ENCODE measurements around the gene GRHL1.

The GRHL1 gene

DNA sequence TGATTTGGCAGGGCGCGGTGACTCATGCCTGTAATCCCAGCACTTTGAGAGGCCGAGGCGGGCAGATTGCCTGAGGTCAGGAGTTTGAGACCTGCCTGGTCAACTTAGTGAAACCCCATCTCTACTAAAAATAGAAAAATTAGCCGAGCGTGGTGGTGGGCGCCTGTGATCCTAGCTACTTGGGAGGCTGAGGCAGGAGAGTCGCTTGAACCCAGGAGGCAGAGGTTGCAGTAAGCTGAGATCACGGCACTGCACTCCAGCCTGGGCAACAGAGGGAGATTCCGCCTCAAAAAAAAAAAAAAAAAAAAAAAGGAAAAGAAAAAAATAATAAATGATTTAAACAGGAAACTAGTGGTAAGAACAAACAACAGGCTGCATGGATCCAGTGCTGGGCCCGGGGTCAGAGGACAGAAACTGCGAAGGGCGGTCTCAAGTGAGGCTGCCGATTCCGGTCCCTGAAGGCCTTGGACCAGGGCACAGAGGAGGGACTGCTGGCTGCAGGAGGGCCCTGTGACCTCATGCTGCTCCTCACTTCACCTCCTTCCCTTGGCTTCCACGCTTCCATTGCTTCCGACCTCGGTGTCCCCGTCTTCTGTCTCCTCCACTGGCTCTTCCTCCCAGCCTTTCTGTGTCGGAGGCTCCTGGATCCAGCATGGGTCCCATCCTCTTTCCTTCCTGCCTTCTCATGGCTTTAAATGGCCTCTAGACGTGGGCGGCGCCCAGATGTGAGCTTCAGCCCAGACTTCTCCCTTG is 2.1 kb upstream of the GRHL1 start:
- no peak for DNase-seq

DNA sequence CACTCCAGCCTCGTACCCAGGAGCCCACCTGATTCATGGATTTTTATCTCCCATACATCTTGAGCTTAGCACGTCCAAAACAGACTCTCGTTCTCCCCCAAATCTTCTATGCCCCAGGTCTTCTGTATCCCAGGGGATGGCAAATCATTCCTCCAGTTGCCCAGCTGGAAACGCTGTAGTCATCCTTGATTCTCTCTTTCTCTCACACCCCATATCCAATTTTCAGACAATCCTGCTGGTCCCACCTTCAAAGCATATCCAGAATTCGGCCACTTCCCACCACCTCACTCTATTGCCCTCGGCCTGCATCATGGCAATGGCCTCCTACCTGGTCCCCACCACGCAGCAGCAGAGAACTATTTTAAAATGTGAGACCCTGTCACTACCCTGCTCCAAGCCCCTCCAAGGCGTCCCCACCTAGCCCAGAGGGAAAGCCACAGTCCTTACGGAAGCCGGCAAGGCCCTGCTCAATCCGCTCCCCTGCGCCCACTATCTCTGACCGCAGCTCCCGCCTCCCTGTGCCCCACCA is 1.4 kb upstream of the GRHL1 start:
- no peak for DNase-seq

DNA sequence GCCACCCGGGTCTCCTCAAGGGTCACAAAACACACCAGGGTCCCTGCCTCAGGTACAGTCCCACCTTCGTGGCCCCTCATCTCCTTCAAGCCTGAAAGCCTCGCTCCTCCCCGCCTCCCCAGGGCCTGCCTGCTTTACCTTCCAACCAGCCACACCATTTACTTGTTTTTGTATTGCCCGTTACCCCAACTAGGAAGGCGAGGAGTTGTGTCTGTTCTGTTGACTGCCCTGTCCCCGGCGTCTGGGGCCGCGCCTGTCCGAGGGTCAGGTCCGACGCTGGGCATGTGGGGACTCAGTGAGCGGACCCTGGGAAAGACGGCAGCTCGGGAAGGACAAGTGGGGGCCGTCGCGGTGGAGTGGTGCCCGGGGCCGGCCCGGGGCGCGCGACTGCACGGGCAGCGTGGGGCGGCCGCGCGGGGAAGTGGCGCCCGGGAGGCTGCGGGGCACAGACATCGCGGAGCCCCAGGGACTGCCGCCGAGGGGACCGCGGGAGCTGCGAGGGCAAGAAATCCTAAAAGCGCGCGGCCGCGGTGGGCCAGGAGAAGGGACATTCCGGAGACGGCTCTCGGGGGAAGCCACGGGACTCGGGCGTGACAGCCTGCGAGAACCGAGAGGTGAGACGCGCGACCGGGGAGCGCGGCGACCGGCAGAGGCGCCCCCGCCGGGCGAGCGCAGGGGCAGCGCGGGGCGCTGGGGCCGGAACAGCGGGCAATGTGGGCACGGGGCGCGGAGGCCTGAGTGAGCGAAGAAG is 797 bp upstream of the GRHL1 start:
- DNase-seq, result peak; percentile 56

DNA sequence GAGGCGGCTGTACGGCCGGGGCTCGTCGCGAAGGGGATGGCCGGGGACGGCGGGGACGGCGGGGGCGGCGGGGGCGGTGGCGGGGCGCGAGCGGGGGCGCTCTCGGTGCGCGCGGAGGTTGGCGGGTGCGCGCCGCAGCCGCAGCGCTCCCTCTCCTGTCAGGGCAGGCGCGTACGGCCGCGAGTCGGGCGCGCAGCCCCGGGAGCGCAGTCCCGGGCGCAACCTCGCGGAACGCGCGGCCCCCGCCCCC is 296 bp upstream of the GRHL1 start:
- DNase-seq, result no peak

DNA sequence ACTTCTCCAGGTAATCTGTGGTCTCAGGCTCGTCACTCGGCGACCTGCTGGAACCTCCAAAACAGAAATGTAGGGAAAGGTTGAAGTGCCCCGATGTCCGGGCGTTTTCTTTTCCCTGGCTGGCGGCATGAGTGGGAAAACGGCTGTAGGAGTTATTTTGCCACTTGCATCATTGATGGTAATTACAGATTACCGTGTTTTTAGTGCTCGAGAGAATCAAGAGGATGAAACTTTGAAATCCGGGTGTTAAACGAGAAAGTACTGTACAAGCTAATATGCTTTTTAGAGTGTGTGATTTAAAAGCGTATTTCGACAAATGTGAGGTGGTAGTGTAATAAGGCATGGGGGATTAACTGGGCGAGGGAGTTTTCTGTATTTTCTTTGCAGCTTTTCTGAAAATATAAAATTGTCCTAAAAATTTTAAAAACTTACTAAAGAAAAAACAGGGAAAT is 819 bp downstream of the GRHL1 start:
- DNase-seq, result no peak

DNA sequence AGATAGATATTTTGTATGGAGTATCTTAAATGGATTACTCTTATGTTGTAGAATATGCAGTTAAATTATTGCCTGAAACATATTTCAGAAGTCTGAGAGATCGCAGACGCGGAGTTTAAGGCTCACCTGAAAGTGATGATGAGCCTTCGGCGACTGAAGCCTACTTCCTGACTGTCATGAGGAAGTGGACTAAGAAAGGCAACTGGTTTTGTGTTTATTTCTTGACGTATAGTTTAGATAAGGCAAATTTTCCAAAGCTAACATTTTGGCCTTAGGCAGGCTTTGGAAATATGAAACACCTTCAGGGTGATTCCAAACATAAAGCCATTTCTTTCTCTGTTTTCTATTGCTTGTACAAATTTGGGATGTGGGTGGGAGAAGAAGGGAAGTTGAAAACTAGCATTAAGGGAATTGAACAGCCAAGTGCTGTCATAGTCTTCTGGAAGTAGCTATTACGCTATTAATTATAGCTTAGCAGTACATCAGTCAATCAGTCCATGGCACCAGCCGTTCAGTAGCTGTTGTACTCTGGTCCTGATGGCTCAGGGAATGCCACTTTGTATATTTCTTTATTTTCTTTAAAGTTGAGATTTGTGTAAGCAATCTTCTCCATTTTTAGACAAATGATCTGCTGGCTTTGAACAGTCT is 1.5 kb downstream of the GRHL1 start:
- DNase-seq, result no peak

DNA sequence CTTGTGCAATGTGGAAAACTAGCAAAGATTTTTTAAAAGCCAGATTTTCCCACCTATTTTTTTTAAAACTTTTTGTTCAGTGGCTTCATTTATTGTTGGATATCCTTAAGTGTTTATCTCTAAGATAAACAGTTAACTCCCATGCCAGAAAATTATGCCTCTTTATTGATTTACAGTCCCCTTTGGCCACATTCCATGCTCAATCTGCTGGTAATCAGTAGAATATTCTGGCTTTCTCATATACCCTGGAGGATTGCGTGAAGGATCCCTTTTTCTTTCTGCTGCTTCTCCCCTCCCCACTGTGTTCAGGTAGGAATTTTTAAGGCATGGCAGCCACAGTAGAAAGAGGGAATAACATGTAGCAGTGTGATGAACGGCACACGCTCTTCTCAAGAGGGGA is 2.6 kb downstream of the GRHL1 start:
- DNase-seq, result no peak

DNA sequence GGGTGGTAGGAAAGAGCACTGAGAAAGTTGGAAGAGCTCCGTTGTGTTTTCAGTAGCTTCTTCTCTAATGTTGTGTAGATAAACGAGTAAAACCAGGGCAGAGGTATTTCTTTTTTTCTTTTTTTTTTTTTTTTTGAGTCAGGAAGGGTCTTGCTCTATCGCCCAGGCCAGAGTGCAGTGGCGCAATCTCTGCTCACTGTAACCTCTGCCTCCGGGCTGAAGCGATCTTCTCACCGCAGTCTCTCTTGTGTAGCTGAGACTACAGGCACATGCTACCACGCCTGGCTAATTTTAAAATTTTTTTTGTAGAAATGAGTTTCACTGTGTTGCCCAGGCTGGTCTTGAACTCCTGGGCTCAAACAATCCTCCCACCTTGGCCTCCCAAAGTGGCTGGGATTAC is 6.6 kb downstream of the GRHL1 start:
- DNase-seq, result no peak

DNA sequence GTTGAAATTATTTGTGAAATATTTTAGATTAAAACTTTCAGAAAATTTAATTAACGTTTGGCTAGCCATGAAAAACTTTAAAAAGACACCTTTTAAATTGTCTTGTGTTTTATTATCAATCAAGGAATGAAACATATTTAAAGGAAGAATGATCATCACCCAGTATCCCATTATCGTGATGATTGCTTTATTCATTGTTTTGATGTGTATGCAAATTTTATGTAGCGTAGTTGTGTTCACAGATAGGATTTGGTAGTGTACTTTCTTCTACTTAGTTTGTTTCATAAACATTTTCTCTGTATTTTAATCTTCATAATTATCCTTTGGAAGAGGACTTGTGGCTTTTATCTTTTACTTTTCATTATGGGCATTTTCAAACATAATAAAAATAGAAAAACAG is 7.8 kb downstream of the GRHL1 start:
- no peak for DNase-seq

DNA sequence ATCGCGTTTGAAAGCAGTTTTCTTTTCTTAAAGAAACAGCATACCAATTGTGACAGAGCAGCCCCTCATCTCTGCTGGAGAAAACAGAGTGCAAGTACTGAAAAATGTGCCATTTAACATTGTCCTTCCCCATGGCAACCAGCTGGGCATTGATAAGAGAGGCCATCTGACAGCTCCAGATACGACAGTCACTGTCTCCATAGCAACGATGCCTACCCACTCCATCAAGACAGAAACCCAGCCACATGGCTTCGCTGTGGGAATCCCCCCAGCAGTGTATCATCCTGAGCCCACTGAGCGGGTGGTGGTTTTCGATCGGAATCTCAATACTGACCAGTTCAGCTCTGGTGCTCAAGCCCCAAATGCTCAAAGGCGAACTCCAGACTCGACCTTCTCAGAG is 9.5 kb downstream of the GRHL1 start:
- no peak for DNase-seq

DNA sequence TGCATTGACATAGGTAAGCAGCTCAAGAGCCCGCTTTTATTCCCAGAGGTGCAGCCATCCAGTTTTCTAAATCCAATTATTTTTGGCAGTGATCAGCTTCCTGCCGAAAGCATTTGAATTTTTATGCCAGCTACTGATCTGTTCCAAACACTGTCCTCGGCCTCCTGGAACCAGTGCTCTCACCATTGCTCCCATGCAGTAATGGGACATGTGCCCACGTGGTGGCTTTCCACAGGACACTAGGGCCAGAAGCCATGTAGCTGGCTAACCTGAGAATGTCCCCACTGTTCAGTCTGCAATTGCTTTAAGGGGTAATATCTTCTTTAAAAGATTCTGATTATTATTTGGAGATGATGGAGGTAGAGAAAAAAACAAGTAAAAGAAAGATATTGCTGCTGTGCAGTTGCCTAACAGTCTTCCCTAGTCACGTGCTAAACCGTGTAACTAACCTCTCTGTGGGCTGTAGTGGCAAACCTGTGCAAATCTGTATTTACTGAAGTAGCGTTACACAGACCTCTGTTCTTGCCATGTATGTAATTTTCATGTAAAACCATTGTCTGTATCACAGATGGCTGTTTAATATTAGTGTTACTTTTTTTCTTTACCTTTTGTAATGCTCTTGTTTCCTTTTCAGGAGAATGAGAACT is 13.0 kb downstream of the GRHL1 start:
- no peak for DNase-seq

DNA sequence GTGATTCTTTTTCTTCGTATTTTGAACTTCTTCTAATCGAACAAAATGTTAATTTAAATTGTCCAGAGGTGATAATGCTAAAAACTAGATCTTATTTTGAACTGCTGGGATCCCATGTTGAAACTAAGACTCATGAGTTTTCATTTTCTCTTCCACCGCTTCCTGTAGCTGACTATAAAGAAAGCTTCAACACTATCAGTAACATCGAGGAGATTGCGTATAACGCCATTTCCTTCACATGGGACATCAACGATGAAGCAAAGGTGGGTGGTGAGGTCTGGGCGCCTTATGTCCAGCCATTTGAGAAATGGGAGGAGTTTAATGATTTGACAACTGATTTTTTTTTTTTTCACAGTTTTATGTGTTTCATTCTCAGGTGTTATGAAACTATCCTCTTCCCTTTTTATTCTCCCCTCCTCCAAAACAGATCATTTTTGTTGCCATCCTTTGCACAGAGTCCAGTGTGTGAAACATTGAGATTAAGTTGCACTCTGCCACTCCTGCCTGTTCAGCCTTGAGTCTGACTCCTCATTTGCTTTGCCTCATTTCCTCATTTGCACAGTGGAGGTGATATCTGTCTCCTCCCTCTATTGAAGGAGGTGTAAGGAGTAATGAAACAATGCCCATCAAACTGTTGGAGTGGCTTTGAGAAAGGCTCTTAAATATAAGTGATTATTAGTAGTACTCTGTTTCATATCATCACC is 13.8 kb downstream of the GRHL1 start:
- no peak for DNase-seq

DNA sequence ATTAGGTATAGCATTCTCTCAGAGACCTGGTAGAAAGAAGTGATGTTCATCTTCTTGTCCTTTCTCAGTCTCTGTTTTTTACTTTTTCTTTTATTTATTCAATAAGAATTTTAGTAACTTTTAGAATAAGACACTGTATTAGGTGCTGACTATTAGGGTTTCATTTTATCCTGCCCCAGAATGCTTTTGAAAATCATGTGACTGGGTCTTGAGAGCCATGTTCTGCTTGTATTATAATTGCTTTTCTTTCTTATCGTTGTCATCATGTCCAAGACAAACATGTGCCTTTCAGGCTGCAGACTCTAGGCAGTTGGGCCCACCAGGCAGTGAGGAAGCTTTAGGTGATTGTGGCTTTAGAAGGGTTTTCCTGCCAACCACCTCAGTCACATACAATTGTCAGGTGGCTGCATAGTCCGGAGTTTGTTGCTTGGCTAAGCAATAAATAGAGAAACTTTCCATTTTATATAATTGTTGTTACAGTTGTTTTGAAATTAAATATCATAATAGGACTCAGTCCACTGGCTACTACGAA is 15.1 kb downstream of the GRHL1 start:
- DNase-seq, result no peak

DNA sequence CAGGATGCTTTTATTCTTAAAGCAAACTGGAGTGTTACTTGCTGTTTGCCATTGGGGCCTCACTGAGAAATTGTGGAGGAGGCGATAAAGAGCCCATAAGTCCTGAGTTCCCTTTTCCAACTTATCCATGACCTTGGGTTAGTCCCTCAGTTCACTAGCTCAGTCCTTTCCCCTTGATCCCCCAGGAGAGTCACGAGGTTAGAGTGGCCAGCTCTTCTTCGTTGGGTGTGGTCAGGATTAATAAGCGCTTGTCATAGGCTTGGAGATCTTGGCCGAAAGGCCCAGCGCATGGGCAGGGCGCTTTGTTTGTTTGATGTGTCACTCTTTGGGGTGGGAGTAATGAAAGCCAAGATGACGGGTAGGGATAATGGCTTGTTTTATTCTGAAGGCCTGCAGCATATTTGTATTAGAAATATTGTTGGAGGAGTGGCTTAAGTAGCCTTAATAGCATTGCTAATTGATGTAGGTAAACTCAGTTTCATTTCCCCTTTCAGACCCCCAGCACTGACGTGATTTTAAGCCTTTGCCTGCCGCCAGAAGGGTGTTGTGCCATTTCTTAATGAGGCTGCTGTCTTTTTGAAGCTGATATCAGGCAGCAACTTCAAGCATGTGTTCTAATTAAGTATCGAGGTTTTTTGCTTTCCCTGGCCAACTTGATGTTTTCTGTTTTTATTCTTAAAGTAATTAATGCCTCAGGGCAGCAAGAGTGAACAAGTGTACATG is 15.7 kb downstream of the GRHL1 start:
- DNase-seq, result no peak

DNA sequence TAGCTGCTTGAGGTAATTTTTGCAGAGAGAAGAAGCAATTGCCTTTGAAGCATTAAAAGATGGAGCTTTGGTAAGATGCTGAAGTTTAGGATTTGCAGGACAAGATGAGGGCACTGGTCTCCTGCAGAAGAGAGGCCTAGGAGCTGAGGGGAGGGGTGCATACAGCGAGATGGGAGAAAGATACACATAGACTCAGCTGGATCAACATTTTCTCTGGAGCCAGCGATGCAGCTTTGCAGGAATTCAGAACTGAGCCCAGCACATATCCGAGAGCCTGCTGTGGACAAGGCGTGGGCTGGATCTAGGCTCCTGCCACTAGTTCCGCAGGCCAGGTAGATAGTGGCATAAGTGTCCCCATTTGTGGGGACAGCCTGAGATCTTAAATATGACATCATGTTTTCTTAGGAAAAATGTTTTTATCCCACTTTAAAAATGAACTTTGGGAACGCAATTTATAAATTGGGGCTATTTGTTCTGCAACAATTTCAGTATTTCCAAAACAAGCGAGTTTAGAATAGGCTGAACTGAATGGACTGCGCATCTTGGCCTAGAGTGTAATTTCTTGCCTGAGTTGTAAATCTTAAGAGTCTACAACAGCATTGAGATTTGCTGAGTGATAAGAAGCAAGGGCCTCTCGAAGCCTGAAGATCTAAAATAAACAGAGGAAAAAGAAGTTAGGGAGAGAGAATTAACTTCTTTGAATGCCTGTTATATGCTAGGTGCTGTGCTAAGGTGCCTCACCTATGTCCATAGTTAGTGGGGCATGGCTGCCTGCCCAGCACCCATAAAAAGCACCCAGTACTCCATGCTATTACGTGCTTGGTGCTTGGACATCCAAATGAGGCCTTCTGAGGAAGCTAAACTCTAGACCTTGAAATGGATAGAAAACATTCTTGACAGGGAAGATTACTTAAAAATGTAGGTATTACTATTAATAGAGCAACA is 17.3 kb downstream of the GRHL1 start:
- DNase-seq, result no peak

DNA sequence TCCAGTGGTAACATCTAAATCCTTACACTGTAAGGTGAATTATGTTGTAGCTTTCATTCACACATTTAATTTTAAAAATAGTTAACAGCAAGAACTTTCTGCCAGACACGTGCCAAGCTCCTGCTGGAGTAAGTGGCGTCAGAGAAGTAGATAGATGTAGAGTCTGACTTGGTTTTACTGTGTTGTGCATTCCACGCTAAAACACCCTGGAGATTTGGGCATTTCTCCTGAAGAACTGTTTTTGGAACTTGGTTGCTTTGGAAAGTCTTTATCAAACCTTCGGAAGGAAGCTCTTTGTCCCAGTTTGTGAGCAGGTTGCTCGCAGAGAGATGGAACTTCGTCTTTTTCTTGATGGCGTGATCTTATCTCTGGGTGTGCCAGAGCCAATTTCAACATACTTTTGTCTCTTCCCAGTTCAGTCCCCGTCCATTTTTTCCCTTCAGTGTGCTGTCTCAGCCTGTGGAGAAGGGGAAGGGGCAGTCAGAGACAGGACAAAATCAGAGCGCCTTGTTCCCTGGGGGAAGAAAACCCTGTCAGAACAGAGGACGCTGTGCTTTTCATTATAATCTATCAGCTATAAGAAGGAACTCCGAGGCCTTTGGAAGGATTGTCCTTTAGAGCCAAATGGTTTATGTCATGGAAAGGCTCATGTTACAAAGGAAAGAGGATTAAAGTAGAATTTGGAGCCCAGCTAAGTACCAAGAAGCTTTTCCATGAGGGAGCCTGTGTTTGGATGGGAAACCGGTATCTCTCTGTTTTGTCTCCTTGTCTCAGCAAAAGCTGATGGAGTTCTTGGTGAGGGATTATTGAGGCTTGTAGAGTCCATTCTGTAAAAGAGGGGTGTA is 18.9 kb downstream of the GRHL1 start:
- DNase-seq, result no peak

DNA sequence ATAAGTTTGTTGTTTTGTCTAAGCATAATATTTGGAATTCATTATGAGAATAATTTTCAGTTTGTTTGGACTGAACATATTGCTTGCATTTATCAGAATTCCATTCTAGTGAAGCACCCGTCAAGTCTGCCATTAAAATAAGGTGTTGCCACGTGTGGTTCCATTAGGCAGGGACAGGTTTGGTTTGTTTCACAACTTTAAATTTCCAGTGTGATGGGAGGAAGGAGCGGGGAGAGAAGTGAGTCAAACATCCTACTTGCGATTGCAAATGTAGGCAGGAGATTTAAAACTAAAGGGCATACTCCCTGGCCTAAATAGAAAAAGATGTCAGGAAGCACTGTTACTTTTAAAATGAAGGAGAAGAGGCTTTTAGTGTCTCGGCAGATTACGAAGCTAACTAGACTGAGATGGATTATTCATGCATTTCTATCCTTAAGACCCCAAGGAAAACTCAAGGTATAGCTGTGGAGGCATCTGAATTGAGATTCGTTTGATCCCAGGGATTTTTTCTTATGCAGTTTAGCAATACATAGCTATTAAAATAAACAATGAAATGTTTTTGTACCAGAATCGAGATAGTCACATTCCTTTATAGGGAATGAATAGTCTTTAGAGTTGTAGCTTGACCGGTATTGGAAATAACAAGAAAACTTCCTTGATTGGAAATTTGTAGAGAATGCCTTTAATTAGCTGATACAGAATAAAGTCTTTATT is 19.8 kb downstream of the GRHL1 start:
- DNase-seq, result no peak

DNA sequence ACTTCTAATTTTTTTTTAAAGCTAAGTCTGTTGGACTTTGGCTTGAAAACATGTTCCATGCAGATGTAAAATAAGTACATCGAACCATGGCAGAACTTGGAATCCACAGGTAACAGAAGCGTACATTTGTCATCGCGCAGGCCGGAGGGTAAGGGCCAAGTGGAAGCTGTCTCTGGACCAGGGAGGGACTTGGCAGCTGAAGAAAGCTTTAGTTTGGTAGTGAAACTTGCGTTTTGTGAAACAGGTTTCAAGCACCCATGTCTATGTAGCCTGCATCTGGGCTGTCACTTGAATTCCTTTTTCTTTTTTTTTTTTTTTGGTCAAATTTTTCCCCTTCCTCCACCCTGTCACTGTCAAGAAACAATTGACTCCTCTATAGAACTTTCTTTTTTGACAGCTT is 20.4 kb downstream of the GRHL1 start:
- no peak for DNase-seq

All from stimulated activated CD8-positive, alpha-beta memory T cell treated with anti-CD3 and anti-CD28 coated beads, Interleukin-4, amount 100 ng/mL, for 48 hours (primary cell).